ENCODE measurements around the gene APOL5.

APOL5 gene

GRCh38 chr22:35728639-35729308, 11.1 kb downstream of the APOL5 start:
- TF ChIP-seq, protein P1, sequence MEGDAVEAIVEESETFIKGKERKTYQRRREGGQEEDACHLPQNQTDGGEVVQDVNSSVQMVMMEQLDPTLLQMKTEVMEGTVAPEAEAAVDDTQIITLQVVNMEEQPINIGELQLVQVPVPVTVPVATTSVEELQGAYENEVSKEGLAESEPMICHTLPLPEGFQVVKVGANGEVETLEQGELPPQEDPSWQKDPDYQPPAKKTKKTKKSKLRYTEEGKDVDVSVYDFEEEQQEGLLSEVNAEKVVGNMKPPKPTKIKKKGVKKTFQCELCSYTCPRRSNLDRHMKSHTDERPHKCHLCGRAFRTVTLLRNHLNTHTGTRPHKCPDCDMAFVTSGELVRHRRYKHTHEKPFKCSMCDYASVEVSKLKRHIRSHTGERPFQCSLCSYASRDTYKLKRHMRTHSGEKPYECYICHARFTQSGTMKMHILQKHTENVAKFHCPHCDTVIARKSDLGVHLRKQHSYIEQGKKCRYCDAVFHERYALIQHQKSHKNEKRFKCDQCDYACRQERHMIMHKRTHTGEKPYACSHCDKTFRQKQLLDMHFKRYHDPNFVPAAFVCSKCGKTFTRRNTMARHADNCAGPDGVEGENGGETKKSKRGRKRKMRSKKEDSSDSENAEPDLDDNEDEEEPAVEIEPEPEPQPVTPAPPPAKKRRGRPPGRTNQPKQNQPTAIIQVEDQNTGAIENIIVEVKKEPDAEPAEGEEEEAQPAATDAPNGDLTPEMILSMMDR (IDR thresholded peaks at IDR 0.05; ENCODE audit: extremely low read depth, missing control alignments): no peak
- DNase-seq (ENCODE audit: low spot score): no peak

DNA sequence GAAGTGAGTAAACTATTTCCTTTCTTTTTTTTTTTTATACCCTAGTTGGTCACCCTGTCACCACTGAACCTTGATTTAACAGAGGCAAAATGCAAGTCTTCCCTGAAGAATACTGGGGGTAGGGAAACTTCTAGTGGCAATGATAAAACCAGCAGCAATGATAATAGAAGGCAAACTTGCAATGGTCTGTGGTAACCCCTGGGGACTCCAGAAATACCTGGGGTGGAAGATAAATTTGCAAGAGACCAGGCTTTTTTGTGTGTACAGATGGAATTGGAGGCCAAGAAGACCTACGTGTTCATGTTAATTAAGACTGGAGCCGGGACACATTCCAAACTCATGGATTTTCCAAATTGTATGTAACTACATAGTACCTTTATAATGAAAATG, 11.6 kb downstream of the APOL5 start:
- TF ChIP-seq, protein P1 (IDR thresholded peaks at IDR 0.05; ENCODE audit: extremely low read depth, missing control alignments): no peak
- no peak for DNase-seq (ENCODE audit: low spot score)

- no peak for DNase-seq (ENCODE audit: low spot score)
- TF ChIP-seq, protein P1 (IDR thresholded peaks at IDR 0.05; ENCODE audit: extremely low read depth, missing control alignments): no peak
Observed at GRCh38 chr22:35731321-35731720, 13.6 kb downstream of the APOL5 start.

DNA sequence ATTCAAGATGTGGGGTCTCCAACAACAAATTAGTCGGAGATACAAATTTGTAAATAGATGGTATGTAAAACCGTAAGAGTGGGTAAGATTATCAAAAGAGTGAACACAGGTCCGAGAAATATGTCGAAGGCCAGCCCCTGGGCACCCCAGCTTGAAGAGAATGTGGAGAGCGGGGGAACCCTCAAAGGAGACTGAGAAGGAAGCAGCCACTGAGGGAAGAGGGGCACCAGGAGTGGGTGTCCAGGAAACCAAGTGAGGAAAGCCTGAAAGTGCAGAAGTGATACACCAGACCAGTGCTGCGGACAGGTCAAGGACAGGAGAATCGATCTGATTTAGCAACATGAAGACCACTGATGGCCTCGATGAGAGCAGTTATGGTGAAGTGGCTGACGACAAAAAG, 14.4 kb downstream of the APOL5 start:
- no peak for DNase-seq (ENCODE audit: low spot score)
- TF ChIP-seq, protein P1 (IDR thresholded peaks at IDR 0.05; ENCODE audit: extremely low read depth, missing control alignments): no peak

DNA sequence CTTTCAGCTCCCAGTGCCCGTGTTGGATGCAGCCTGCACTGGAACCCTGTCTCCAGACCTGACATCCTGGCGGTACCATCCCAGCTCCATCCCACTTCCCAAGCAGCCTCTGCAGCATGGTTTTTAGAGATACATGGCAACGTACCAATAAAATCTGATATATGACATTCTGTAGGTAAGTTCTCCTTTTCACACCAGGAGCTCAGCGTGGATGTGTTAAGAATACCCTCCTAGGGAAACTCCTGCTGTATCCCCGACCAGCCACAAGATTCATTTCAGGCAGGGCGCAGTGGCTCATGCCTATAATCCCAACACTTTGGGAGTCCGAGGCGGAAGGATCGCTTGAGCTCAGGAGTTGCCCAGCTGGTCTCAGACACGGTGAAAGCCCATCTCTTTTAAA, 15.4 kb downstream of the APOL5 start:
- DNase-seq (ENCODE audit: low spot score): no peak
- TF ChIP-seq, protein P1 (IDR thresholded peaks at IDR 0.05; ENCODE audit: extremely low read depth, missing control alignments): no peak

- TF ChIP-seq, protein P1 (IDR thresholded peaks at IDR 0.05; ENCODE audit: extremely low read depth, missing control alignments): no peak
- DNase-seq (ENCODE audit: low spot score): no peak
Observed at GRCh38 chr22:35733791-35734516, 16.3 kb downstream of the APOL5 start.

DNA sequence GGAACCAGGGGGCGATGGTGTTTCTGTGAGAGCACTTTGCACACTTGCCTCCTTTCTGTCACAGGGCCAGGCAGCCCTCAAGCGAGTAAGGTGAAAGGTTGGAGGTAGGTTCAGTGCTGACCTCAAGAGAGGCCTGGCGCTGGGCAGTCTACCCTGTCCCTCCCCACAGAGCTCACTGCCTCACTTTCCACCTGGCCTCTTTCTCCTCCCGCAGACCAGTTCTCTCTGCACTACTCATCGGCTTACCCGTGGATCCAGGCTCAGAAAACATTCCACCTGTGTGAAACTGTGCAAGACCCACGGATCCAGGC, 16.8 kb downstream of the APOL5 start:
- DNase-seq (ENCODE audit: low spot score): no peak
- TF ChIP-seq, protein P1 (IDR thresholded peaks at IDR 0.05; ENCODE audit: extremely low read depth, missing control alignments): no peak
